Superior temporal gyrus (tissue), 1 donor: Measurements from ENCODE around the gene TRIM67.

Experiments
- DNase-seq: peaks from one replicate; pipeline ENCODE4 v3.0.0-alpha.2; 2016; ENCODE audit errors: extremely low spot score

Gene TRIM67

DNA sequence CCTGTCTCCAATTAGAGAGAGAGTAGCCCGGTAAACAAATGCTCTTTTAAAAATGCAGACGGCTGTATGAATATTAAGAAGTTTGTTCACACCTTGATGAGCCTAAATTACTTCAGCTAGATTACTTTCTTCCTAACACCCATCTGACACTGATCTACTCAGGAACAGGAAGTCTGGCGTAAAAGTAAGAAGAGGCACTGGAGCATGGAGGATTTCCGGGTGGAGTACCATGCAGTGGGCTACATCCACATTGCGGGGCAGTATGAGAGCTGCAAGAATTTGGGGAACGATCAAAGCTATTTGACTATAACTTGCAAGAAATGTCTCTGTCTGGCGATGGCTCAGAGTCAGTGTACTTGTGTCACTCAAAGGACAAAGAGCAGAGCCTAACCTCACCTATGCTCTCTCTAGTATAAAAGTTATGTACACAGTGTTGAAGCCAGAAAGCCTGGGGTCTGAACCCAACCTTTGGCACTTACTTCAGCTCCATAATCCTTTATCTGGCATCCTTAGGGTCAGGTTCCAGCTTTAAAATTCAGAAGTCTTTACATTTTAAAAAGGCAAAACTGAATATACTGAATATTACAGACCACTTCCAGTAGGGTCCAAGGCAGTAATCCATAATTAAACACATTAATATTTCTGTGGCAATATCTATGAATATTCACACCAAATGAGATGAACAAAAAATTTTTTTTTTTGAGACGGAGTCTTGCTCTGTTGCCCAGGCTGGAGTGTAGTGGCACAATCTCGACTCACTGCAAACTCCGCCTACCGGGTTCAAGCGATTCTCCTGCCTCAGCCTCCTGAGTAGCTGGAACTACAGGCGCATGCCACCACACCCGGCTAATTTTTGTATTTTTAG lies 71.2 kb downstream of the TRIM67 start:
- DNase-seq: no peak

GRCh38 chr1:231233735-231234417 lies 72.0 kb downstream of the TRIM67 start:
- DNase-seq: no peak

DNA sequence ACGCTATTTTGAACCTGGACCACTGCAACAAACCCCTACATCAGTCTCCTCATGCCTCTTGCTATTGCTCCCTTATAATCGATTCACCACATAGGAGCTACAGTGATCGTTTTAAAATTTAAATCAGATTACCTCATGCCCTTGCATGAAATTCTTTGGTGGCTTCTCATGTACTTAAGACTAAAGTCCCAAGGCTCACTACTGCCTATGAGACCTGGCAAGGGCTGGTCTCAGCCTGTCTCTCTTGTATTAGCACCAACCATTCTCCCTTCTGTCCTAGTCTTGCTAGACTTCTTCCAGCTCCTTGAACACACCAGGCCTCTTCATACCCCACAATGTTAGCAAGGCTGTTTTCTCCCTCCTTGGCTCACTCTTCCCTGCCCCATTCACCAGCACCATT lies 72.6 kb downstream of the TRIM67 start:
- DNase-seq: no peak

GRCh38 chr1:231235526-231236207 lies 73.8 kb downstream of the TRIM67 start:
- DNase-seq: no peak

DNA sequence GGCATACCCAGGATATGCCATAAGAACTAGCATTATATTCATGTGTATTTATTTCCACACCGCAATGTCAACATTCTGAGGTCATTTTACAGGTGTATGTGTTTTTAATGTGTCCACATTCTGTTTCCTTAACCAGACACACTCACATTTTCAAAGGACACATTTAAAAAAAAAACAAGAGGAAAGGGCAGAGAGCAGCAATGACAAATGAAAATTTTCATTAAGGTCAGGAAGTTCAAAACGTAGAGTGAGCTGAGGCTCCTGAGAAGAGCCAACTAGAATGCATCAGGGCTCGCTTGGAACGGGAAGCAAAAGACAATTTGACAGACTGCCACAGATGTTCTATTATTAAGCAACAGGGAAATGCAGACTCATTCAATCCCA lies 74.3 kb downstream of the TRIM67 start:
- DNase-seq: no peak

GRCh38 chr1:231236938-231237337 lies 75.1 kb downstream of the TRIM67 start:
- DNase-seq: no peak

GRCh38 chr1:231238298-231238697 lies 76.4 kb downstream of the TRIM67 start:
- no peak for DNase-seq

DNA sequence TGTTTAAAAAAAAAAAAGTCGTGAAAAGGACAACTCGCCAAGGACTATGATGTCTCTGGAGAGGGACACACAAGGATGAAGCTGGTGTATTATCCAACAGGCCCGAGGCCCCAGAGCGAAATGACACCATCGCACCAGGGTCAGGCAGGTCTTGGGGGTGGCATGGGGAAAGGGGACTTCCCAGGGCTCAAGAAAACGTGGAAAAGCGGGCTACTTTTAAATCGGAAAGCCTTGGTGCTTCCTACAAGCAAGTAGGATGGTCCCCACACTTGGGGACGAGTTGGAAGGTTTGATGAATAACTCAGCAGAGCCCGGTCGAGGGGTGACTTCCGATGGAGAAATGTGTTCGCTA lies 78.6 kb downstream of the TRIM67 start:
- no peak for DNase-seq

GRCh38 chr1:231240883-231241735 lies 79.3 kb downstream of the TRIM67 start, which contains the start of gene GNPAT:
TSS of gene GNPAT (plus strand) at chr1:231241212. CDS start at chr1:231241379, 167 bp downstream.
- DNase-seq: peak; percentile 89

GRCh38 chr1:231241750-231242149 lies 79.9 kb downstream of the TRIM67 start:
- no peak for DNase-seq

DNA sequence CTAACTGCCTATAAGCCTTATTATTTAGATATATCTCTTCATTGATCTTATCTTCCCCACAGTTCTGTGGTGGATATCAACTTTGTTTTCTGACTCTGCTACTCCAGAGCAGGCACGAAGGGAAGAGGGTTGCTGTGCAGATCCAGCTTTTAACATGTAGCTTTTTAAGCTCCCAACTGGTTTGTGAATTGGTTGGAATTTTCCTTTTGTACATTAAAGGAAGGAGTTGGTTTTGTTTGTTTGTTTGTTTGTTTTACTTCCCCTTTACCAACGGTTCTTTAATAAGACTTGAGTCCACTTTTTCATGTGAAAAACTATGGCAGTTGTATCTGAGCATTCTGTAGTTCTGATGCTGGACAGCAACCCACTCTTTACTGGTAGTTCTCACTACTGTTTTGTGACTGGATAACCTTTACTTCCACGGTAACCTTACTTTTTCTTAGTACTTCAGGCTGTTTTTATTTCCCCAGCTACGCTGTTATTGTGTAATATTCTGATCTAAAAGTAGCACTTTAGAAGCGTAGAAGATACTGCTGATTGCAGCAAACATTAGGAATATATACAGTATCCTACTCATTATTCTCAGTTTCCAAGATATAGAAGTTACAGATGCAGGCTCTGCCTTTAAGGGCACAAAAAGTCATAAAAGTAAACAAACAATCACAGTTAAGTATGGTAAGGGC lies 80.8 kb downstream of the TRIM67 start:
- DNase-seq: no peak

DNA sequence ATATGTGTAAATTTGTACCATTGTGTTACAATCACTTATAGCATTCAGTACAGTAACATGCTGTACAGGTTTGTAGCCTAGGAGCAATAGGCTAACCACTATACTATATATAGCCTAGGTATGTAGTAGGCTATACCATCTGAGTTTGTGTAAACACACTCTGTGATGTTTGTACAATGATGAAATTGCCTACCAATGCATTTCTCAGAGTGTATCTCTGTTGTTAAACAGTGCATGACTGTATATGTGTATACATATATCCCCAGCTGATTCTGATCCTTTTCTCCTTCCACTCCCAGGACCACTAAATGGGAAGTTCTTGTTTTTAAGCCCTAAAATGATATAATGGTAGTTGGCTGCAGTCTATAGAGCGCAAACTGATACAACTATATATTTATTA lies 86.9 kb downstream of the TRIM67 start:
- DNase-seq: no peak

DNA sequence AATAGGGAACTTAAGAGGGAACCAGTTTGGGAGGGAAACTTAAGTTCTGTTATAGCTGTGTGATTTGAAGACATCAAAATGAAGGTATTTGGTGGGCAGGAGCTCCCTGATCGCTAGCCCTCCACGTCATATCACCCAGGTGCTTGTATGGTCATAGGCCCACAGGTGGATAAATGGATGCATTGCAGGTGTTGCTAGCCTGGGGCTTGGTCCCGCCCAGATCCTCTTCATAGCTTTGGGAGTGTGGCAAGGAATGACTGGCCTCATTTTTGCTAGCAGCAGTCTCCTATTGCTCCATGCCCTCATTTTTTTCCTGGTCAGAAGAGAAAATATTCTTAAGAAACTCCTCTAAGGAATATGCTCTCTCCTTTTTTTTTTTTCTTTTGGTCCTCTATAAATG lies 90.5 kb downstream of the TRIM67 start:
- DNase-seq: no peak

- DNase-seq: no peak
These were observed 98.5 kb downstream of the TRIM67 start for GRCh38 chr1:231260351-231260750.

- no peak for DNase-seq
These were observed 102.8 kb downstream of the TRIM67 start for GRCh38 chr1:231264642-231265041.

- no peak for DNase-seq
These were observed 103.5 kb downstream of the TRIM67 start for GRCh38 chr1:231265379-231265778.

DNA sequence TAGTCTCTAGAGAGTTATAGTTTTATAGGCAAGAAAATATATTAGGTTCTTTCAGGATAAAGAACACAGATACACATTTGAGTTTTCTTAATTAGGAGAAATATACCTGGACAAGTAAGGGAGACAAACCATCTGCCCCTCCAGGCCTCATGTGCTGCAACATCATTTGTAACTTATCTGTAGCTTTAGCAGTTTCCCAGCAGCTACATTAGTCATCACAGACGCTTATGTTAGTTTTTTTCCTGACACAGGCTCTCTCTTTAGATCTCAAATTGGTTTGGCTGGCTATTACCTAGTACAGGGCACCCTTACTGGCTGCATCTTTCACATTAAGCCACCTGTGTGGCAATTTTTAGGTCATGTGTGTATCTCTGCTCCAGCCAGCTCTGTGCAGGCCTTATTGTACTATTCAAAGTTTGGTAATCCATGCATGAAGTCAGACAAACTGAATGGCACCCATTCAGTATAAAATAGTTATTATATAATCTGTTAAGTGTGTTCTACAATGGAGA lies 105.0 kb downstream of the TRIM67 start:
- DNase-seq: no peak
